ENCODE results near the gene GUCY1A1.

GUCY1A1 gene

GRCh38 chr4:155638195-155638965, 28.3 kb upstream of the GUCY1A1 start:
- peak overlapping the region; percentile 5; the same call in 1 of the 2 replicates for H2AFZ ChIP-seq (ENCODE audit: low read length)
- no peaks in the 10 kb centered on the region for H3K9me3 ChIP-seq (replicated peaks; ENCODE audit: insufficient read depth, low read length)
- peaks cover 33% of the 10 kb centered on the region for H3F3A ChIP-seq (ENCODE audit: insufficient read depth, low read length)
- peak overlapping the region; percentile 28; the same call in 1 of the 2 replicates for H3K4me2 ChIP-seq (ENCODE audit: low read depth, low read length)
- H3K9me2 ChIP-seq (replicated peaks; ENCODE audit: insufficient read depth, low read length): no peaks in the 10 kb centered on the region
- peak overlapping the region; percentile 26 for H3K4me3 ChIP-seq (ENCODE audit: low read length)
- TF ChIP-seq EZH2phosphoT487 (IDR thresholded peaks at IDR 0.05; ENCODE audit: low read length) (no peak), CTCF (IDR thresholded peaks at IDR 0.05; ENCODE audit: low read length) (no peak), EZH2 (optimal IDR thresholded peaks at IDR 0.05; ENCODE audit: low read depth, low read length) (no peak)
- H3K79me2 ChIP-seq (ENCODE audit: low read length): no peaks in the 10 kb centered on the region
- peaks cover 28% of the 10 kb centered on the region for H3K4me1 ChIP-seq (ENCODE audit: low read length)
- H3K36me3 ChIP-seq (replicated peaks; ENCODE audit: insufficient read depth, low read length): no peaks in the 10 kb centered on the region
- peak overlapping the region; percentile 94 for H3K27ac ChIP-seq (ENCODE audit: low read length)
- DNase-seq: no peak
- H3K27me3 ChIP-seq (replicated peaks; ENCODE audit: insufficient read depth, low read length): no peaks in the 10 kb centered on the region
- H4K20me1 ChIP-seq (ENCODE audit: insufficient read depth, low read length): no peaks in the 10 kb centered on the region
- H3K9ac ChIP-seq (ENCODE audit: low read length): peak overlapping the region; percentile 18; the same call in 1 of the 2 replicates

GRCh38 chr4:155639704-155640523, 26.7 kb upstream of the GUCY1A1 start:
- no peaks in the 10 kb centered on the region for H3K9me2 ChIP-seq (replicated peaks; ENCODE audit: insufficient read depth, low read length)
- peak overlapping the region; percentile 94 for H3K27ac ChIP-seq (ENCODE audit: low read length)
- peak; percentile 94 for DNase-seq
- peak overlapping the region; percentile 81 for H3K4me2 ChIP-seq (ENCODE audit: low read depth, low read length)
- peaks cover 28% of the 10 kb centered on the region for H3K4me1 ChIP-seq (ENCODE audit: low read length)
- TF ChIP-seq EZH2 (optimal IDR thresholded peaks at IDR 0.05; ENCODE audit: low read depth, low read length): no peak
- no peak for TF ChIP-seq EZH2phosphoT487 (IDR thresholded peaks at IDR 0.05; ENCODE audit: low read length)
- TF ChIP-seq CTCF (IDR thresholded peaks at IDR 0.05; ENCODE audit: low read length): no peak
- H3K9me3 ChIP-seq (replicated peaks; ENCODE audit: insufficient read depth, low read length): no peaks in the 10 kb centered on the region
- peak overlapping the region; percentile 27 for H3K4me3 ChIP-seq (ENCODE audit: low read length)
- H3K36me3 ChIP-seq (replicated peaks; ENCODE audit: insufficient read depth, low read length): no peaks in the 10 kb centered on the region
- peaks cover 33% of the 10 kb centered on the region for H3F3A ChIP-seq (ENCODE audit: insufficient read depth, low read length)
- no peaks in the 10 kb centered on the region for H3K27me3 ChIP-seq (replicated peaks; ENCODE audit: insufficient read depth, low read length)
- H3K9ac ChIP-seq (ENCODE audit: low read length): peak overlapping the region; percentile 56
- H4K20me1 ChIP-seq (ENCODE audit: insufficient read depth, low read length): no peaks in the 10 kb centered on the region
- H3K79me2 ChIP-seq (ENCODE audit: low read length): no peaks in the 10 kb centered on the region
- H2AFZ ChIP-seq (ENCODE audit: low read length): peak overlapping the region; percentile 71

- no peak for DNase-seq
- Histone ChIP-seq H4K20me1 (ENCODE audit: insufficient read depth, low read length) (no peaks in the 10 kb centered on the region), H3K79me2 (ENCODE audit: low read length) (no peaks in the 10 kb centered on the region), H3K9me2 (replicated peaks; ENCODE audit: insufficient read depth, low read length) (no peaks in the 10 kb centered on the region), H3K4me2 (ENCODE audit: low read depth, low read length) (peak overlapping the region; percentile 81), H2AFZ (ENCODE audit: low read length) (peak overlapping the region; percentile 71), H3K4me1 (ENCODE audit: low read length) (peaks cover 28% of the 10 kb centered on the region), H3K36me3 (replicated peaks; ENCODE audit: insufficient read depth, low read length) (no peaks in the 10 kb centered on the region), H3K9me3 (replicated peaks; ENCODE audit: insufficient read depth, low read length) (no peaks in the 10 kb centered on the region), H3K4me3 (ENCODE audit: low read length) (peak overlapping the region; percentile 27), H3K27me3 (replicated peaks; ENCODE audit: insufficient read depth, low read length) (no peaks in the 10 kb centered on the region), H3F3A (ENCODE audit: insufficient read depth, low read length) (peaks cover 33% of the 10 kb centered on the region), H3K9ac (ENCODE audit: low read length) (peak overlapping the region; percentile 56; the same call in 1 of the 2 replicates), H3K27ac (ENCODE audit: low read length) (peak overlapping the region; percentile 94)
- no peak for TF ChIP-seq EZH2 (optimal IDR thresholded peaks at IDR 0.05; ENCODE audit: low read depth, low read length)
- no peak for TF ChIP-seq EZH2phosphoT487 (IDR thresholded peaks at IDR 0.05; ENCODE audit: low read length)
- TF ChIP-seq CTCF (IDR thresholded peaks at IDR 0.05; ENCODE audit: low read length): no peak
These were observed 25.9 kb upstream of the GUCY1A1 start for GRCh38 chr4:155640751-155641150.
